ENCODE data around the gene MTFR2. TPM values are rescaled to one million over a fixed set of nuclear protein-coding genes. Genes with fewer than 3 reads are reported as not detected.

The MTFR2 gene
- total RNA-seq, 1 donor from 2014 or later = not detected

GRCh38 chr6:136235233-136235564 lies 14.9 kb downstream of the MTFR2 start:
- Histone ChIP-seq H3K27me3 (no peaks in the 10 kb centered on the region), H3K4me3 (no peak overlapping the region), H3K4me1 (no peaks in the 10 kb centered on the region), H3K9me3 (no peaks in the 10 kb centered on the region), H3K36me3 (no peaks in the 10 kb centered on the region), H3K27ac (no peak overlapping the region)
- DNase-seq (ENCODE audit: low spot score in 2 of 2) = no peak
- intact Hi-C loops (cut with DNase I) = no loop called here
- TF ChIP-seq CTCF (IDR thresholded peaks at IDR 0.05) = no peak

GRCh38 chr6:136232701-136233100 lies 17.4 kb downstream of the MTFR2 start:
- Histone ChIP-seq H3K27ac (no peak overlapping the region), H3K4me1 (no peaks in the 10 kb centered on the region), H3K4me3 (no peak overlapping the region), H3K36me3 (no peaks in the 10 kb centered on the region), H3K27me3 (no peaks in the 10 kb centered on the region), H3K9me3 (no peaks in the 10 kb centered on the region)
- TF ChIP-seq CTCF (IDR thresholded peaks at IDR 0.05) = no peak
- no peak for DNase-seq (ENCODE audit: low spot score in 2 of 2)
- intact Hi-C loops (cut with DNase I) = no loop called here

- intact Hi-C loops (cut with DNase I) = no loop called here
- H3K9me3 ChIP-seq = no peaks in the 10 kb centered on the region
- H3K4me1 ChIP-seq = no peaks in the 10 kb centered on the region
- H3K27me3 ChIP-seq = no peaks in the 10 kb centered on the region
- H3K4me3 ChIP-seq = no peak overlapping the region
- DNase-seq (ENCODE audit: low spot score in 2 of 2) = no peak
- TF ChIP-seq CTCF (IDR thresholded peaks at IDR 0.05) = no peak
- H3K36me3 ChIP-seq = no peaks in the 10 kb centered on the region
- no peak overlapping the region for H3K27ac ChIP-seq
Observed at GRCh38 chr6:136230219-136230853, 19.8 kb downstream of the MTFR2 start.

- intact Hi-C loops (cut with DNase I) = loop anchor here (5.0 kb wide), 1 partner anchor 777 kb away; no protein-coding TSS in a partner anchor
- Histone ChIP-seq H3K4me1 (no peaks in the 10 kb centered on the region), H3K27ac (no peak overlapping the region), H3K9me3 (no peaks in the 10 kb centered on the region), H3K4me3 (no peak overlapping the region), H3K36me3 (no peaks in the 10 kb centered on the region), H3K27me3 (no peaks in the 10 kb centered on the region)
- no peak for TF ChIP-seq CTCF (IDR thresholded peaks at IDR 0.05)
- no peak for DNase-seq (ENCODE audit: low spot score in 2 of 2)
Observed at GRCh38 chr6:136228814-136229213, 21.3 kb downstream of the MTFR2 start.

- H3K36me3 ChIP-seq = no peaks in the 10 kb centered on the region
- no peak for TF ChIP-seq CTCF (IDR thresholded peaks at IDR 0.05)
- no peaks in the 10 kb centered on the region for H3K4me1 ChIP-seq
- intact Hi-C loops (cut with DNase I) = loop anchor here (1.0 to 5.0 kb wide), 3 partner anchors 691 to 775 kb away; no protein-coding TSS in a partner anchor
- no peak for DNase-seq (ENCODE audit: low spot score in 2 of 2)
- no peaks in the 10 kb centered on the region for H3K27me3 ChIP-seq
- no peaks in the 10 kb centered on the region for H3K9me3 ChIP-seq
- H3K4me3 ChIP-seq = peak overlapping the region; percentile 18 to 41
- H3K27ac ChIP-seq = no peak overlapping the region
Observed at GRCh38 chr6:136226674-136227377, 23.3 kb downstream of the MTFR2 start.
